ENCODE measurements around the gene PCDHGB6. TPM values are rescaled to one million over a fixed set of nuclear protein-coding genes. Genes with fewer than 3 reads are reported as not detected.
A peak's percentile ranks its signal among the peaks of the same experiment; 100 is the strongest.

Gene PCDHGB6
- total RNA-seq, 1 donor from 2014 or later: 3.6 TPM

DNA sequence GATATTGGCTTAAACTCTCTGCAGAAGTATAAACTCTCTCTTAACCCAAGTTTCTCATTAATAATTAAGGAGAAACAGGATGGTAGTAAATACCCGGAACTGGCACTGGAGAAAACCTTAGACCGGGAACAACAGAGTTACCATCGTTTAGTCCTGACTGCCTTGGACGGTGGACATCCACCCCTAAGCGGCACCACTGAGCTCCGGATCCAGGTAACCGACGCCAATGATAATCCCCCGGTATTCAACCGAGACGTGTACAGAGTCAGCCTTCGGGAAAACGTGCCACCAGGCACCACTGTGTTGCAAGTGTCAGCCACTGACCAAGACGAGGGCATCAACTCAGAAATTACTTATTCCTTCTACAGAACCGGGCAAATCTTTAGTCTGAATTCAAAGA lies 9.2 kb upstream of the PCDHGB6 start:
- Histone ChIP-seq H3K27me3 (ENCODE audit: control insufficient read depth, insufficient read depth, low read length) (peaks cover 16% of the 10 kb centered on the region), H3K36me3 (ENCODE audit: control insufficient read depth, insufficient read depth, low read length) (no peaks in the 10 kb centered on the region), H3K4me3 (ENCODE audit: low read depth, low read length) (no peak overlapping the region)
- TF ChIP-seq, protein P1, sequence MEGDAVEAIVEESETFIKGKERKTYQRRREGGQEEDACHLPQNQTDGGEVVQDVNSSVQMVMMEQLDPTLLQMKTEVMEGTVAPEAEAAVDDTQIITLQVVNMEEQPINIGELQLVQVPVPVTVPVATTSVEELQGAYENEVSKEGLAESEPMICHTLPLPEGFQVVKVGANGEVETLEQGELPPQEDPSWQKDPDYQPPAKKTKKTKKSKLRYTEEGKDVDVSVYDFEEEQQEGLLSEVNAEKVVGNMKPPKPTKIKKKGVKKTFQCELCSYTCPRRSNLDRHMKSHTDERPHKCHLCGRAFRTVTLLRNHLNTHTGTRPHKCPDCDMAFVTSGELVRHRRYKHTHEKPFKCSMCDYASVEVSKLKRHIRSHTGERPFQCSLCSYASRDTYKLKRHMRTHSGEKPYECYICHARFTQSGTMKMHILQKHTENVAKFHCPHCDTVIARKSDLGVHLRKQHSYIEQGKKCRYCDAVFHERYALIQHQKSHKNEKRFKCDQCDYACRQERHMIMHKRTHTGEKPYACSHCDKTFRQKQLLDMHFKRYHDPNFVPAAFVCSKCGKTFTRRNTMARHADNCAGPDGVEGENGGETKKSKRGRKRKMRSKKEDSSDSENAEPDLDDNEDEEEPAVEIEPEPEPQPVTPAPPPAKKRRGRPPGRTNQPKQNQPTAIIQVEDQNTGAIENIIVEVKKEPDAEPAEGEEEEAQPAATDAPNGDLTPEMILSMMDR (IDR thresholded peaks at IDR 0.05; ENCODE audit: insufficient read depth, low read length, poor library complexity, severe bottlenecking): no peak
- DNase-seq (ENCODE audit: low read depth): no peak

DNA sequence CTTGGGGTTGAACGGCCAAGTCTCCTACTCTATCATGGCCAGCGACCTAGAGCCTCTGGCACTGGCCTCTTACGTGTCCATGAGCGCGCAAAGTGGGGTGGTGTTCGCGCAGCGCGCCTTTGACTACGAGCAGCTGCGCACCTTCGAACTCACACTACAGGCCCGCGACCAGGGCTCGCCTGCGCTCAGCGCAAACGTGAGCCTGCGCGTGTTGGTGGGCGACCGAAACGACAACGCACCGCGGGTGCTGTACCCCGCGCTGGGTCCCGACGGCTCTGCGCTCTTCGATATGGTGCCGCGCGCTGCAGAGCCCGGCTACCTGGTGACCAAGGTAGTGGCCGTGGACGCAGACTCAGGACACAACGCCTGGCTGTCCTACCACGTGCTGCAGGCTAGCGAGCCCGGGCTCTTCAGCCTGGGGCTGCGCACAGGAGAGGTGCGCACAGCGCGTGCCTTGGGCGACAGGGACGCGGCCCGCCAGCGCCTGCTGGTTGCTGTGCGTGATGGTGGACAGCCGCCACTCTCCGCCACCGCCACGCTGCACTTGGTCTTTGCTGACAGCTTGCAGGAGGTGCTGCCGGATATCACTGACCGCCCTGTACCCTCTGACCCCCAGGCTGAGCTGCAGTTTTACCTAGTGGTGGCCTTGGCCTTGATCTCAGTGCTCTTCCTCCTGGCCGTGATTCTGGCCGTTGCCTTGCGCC lies 8.1 kb upstream of the PCDHGB6 start:
- no peaks in the 10 kb centered on the region for H3K36me3 ChIP-seq (ENCODE audit: control insufficient read depth, insufficient read depth, low read length)
- peaks cover 15% of the 10 kb centered on the region for H3K27me3 ChIP-seq (ENCODE audit: control insufficient read depth, insufficient read depth, low read length)
- TF ChIP-seq, protein P1 (IDR thresholded peaks at IDR 0.05; ENCODE audit: insufficient read depth, low read length, poor library complexity, severe bottlenecking): no peak
- DNase-seq (ENCODE audit: low read depth): no peak
- no peak overlapping the region for H3K4me3 ChIP-seq (ENCODE audit: low read depth, low read length)

DNA sequence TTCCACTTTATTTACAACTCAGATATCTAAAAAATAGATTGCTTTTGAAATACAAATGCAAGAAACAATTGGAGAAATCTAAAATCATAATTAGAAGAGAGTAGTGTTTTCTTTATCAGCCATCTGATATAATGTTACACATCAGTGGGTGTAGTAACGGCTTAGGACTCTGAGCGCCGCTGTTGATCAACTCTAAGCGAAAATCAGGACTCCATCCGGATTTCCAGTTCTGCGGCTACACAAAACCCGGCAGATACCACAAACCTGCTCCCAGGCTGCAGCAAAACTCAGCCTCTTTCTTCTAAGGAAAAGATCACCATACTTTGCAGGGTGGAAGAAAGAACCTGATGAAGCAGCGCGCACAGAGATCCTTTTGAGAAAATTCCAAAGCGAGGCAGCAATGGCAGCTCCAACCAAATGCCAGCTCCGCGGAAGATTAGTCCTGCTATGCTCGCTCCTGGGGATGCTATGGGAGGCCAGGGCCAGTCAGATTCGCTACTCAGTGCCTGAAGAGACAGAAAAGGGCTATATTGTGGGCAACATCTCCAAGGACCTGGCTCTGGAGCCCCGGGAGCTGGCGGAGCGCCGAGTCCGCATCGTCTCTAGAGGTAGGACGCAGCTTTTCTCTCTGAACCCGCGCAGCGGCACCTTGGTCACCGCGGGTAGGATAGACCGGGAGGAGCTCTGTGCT lies 5.1 kb upstream of the PCDHGB6 start, which contains the start of gene PCDHGA9:
Gene PCDHGA9 (plus strand): TSS at position 226 of the 691 bp plus-strand sequence. CDS start 175 bp downstream, at position 401.
- no peak for DNase-seq (ENCODE audit: low read depth)
- Histone ChIP-seq H3K4me3 (ENCODE audit: low read depth, low read length) (peak within 1 kb of the TSS; percentile 26), H3K36me3 (ENCODE audit: control insufficient read depth, insufficient read depth, low read length) (no peaks in the 10 kb centered on the region), H3K27me3 (ENCODE audit: control insufficient read depth, insufficient read depth, low read length) (peaks cover 14% of the 10 kb centered on the region)
- TF ChIP-seq, protein P1 (IDR thresholded peaks at IDR 0.05; ENCODE audit: insufficient read depth, low read length, poor library complexity, severe bottlenecking): peak; percentile 21

DNA sequence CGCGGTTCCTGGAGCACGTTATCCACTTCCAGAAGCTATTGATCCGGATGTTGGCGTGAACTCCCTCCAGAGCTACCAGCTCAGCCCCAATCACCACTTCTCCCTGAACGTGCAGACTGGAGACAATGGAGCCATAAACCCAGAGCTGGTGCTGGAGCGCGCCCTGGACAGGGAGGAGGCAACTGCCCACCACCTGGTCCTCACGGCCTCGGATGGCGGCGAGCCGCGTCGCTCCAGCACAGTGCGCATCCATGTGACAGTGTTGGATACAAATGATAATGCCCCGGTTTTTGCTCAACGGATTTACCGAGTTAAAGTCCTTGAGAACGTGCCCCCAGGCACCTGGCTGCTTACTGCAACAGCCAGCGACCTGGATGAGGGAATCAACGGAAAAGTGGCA lies 4.4 kb upstream of the PCDHGB6 start:
- H3K27me3 ChIP-seq (ENCODE audit: control insufficient read depth, insufficient read depth, low read length): peaks cover 16% of the 10 kb centered on the region
- DNase-seq (ENCODE audit: low read depth): no peak
- TF ChIP-seq, protein P1 (IDR thresholded peaks at IDR 0.05; ENCODE audit: insufficient read depth, low read length, poor library complexity, severe bottlenecking): no peak
- no peaks in the 10 kb centered on the region for H3K36me3 ChIP-seq (ENCODE audit: control insufficient read depth, insufficient read depth, low read length)
- H3K4me3 ChIP-seq (ENCODE audit: low read depth, low read length): no peak overlapping the region

DNA sequence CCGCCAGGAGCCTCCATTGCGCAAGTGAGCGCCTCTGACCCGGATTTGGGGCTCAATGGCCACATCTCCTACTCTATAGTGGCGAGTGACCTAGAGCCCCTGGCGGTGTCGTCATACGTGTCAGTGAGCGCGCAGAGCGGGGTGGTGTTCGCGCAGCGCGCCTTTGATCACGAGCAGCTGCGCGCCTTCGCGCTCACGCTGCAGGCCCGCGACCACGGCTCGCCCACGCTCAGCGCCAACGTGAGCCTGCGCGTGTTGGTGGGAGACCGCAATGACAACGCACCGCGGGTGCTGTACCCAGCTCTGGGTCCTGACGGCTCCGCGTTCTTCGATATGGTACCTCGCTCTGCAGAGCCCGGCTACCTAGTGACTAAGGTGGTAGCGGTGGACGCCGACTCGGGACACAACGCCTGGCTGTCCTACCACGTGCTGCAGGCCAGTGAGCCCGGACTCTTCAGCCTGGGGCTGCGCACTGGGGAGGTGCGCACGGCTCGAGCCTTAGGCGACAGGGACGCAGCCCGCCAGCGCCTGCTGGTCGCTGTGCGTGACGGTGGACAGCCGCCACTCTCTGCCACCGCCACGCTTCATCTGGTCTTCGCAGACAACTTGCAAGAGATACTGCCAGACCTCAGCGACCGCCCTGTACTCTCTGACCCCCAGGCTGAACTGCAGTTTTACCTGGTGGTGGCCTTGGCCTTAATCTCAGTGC lies 1.9 kb downstream of the PCDHGB6 start:
- Histone ChIP-seq H3K4me3 (ENCODE audit: low read depth, low read length) (no peak overlapping the region), H3K36me3 (ENCODE audit: control insufficient read depth, insufficient read depth, low read length) (no peaks in the 10 kb centered on the region), H3K27me3 (ENCODE audit: control insufficient read depth, insufficient read depth, low read length) (peaks cover 15% of the 10 kb centered on the region)
- no peak for DNase-seq (ENCODE audit: low read depth)
- TF ChIP-seq, protein P1 (IDR thresholded peaks at IDR 0.05; ENCODE audit: insufficient read depth, low read length, poor library complexity, severe bottlenecking): no peak
